ENCODE results near the gene WDR49. TPM values are rescaled to one million over a fixed set of nuclear protein-coding genes. Genes with fewer than 3 reads are reported as not detected.

Gene WDR49
- total and polyA plus RNA-seq, 10 of the 15 experiments (the other 5 are each of a cell fraction or from before 2014, with no cell fraction given), result 0.05 to 0.15 TPM; not detected in 8

DNA sequence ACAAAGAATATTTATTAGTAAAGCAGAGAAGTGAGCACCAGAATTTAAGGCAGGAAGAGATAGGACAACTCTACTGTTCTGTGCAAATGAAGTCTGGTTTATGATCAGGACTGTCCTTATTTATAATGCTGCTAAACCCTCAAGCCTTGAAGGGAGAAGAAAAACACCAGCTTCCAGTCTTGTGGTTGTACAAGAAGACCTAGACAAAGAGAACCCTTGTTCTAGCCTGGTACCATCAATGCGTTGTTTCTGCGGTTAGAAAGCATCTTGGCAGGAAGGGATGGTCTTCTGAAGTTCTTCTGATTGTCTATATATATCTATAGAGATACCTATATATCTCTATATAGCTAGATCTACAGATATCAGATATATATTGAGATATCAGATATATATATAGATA is 47.2 kb upstream of the WDR49 start:
- POLR2A ChIA-PET, result no interaction called here
- Histone ChIP-seq H3K9me3 (replicated peaks; ENCODE audit: control insufficient read depth, insufficient read depth, low read length) (no peaks in the 10 kb centered on the region), H3K4me3 (no peak overlapping the region), H3K4me2 (ENCODE audit: control insufficient read depth, insufficient read depth) (no peak overlapping the region), H3K27ac (ENCODE audit: control insufficient read depth, insufficient read depth) (no peak overlapping the region), H3K36me3 (ENCODE audit: control insufficient read depth in 2 of 2, insufficient read depth in 2 of 2, low read length in 1 of 2) (peaks cover 0 to 2% of the 10 kb centered on the region in 2 experiments; a peak in 3 of 4 replicates), H3K9ac (ENCODE audit: control insufficient read depth, insufficient read depth, low read length) (no peak overlapping the region), H3K27me3 (replicated peaks in 1 of 2; ENCODE audit: control insufficient read depth in 2 of 2, insufficient read depth in 2 of 2, low read length in 1 of 2) (no peaks in the 10 kb centered on the region), H3K4me1 (ENCODE audit: control insufficient read depth, insufficient read depth, low read length) (no peaks in the 10 kb centered on the region), H2AFZ (ENCODE audit: control insufficient read depth, low read depth, low read length) (no peak overlapping the region), H4K20me1 (ENCODE audit: control insufficient read depth, insufficient read depth) (no peaks in the 10 kb centered on the region), H3K79me2 (ENCODE audit: control insufficient read depth, insufficient read depth, low read length) (no peaks in the 10 kb centered on the region)
- ATAC-seq (no peak), FAIRE-seq (no peak), DNase-seq (ENCODE audit: low read depth, low spot score) (no peak)
- in situ Hi-C loops (cut with MboI) (no loop called here), intact Hi-C loops (cut with micrococcal nuclease; ENCODE audit: unreplicated experiment) (no loop called here)
- SMC1A ChIA-PET (ENCODE audit: uncharacterized antibody, unreplicated experiment), result interaction anchor here (0.6 to 1.0 kb wide), 2 partner anchors 36 to 154 kb away, joined by 3 read pairs; no protein-coding TSS in a partner anchor
- BruUV-seq (replicated peaks), result no TSS peak
- no peak for TF ChIP-seq POLR2AphosphoS2 (IDR thresholded peaks at IDR 0.05; ENCODE audit: low read depth, low read length)
- no peak for TF ChIP-seq ATF3 (IDR thresholded peaks at IDR 0.05; ENCODE audit: borderline replicate concordance, extremely low read depth, low read depth, low read length)
- TF ChIP-seq, protein P1, sequence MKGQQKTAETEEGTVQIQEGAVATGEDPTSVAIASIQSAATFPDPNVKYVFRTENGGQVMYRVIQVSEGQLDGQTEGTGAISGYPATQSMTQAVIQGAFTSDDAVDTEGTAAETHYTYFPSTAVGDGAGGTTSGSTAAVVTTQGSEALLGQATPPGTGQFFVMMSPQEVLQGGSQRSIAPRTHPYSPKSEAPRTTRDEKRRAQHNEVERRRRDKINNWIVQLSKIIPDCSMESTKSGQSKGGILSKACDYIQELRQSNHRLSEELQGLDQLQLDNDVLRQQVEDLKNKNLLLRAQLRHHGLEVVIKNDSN (IDR thresholded peaks at IDR 0.05; ENCODE audit: borderline replicate concordance, extremely low read length, insufficient read depth, low read depth, low read length), result no peak
- TF ChIP-seq RB1 (IDR thresholded peaks at IDR 0.05; ENCODE audit: borderline replicate concordance), result no peak
- no peak for TF ChIP-seq SUZ12 (IDR thresholded peaks at IDR 0.05; ENCODE audit: unreplicated experiment)
- TF ChIP-seq, protein P2, sequence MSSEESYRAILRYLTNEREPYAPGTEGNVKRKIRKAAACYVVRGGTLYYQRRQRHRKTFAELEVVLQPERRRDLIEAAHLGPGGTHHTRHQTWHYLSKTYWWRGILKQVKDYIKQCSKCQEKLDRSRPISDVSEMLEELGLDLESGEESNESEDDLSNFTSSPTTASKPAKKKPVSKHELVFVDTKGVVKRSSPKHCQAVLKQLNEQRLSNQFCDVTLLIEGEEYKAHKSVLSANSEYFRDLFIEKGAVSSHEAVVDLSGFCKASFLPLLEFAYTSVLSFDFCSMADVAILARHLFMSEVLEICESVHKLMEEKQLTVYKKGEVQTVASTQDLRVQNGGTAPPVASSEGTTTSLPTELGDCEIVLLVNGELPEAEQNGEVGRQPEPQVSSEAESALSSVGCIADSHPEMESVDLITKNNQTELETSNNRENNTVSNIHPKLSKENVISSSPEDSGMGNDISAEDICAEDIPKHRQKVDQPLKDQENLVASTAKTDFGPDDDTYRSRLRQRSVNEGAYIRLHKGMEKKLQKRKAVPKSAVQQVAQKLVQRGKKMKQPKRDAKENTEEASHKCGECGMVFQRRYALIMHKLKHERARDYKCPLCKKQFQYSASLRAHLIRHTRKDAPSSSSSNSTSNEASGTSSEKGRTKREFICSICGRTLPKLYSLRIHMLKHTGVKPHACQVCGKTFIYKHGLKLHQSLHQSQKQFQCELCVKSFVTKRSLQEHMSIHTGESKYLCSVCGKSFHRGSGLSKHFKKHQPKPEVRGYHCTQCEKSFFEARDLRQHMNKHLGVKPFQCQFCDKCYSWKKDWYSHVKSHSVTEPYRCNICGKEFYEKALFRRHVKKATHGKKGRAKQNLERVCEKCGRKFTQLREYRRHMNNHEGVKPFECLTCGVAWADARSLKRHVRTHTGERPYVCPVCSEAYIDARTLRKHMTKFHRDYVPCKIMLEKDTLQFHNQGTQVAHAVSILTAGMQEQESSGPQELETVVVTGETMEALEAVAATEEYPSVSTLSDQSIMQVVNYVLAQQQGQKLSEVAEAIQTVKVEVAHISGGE (CRISPR knock-in tag; IDR thresholded peaks at IDR 0.05), result no peak
- TF ChIP-seq PML (IDR thresholded peaks at IDR 0.05; ENCODE audit: low read length), result no peak
- no peak for TF ChIP-seq FOXK2 (IDR thresholded peaks at IDR 0.05)
- no peak for TF ChIP-seq ZNF207 (IDR thresholded peaks at IDR 0.05; ENCODE audit: borderline replicate concordance)
- no peak for TF ChIP-seq E2F8 (IDR thresholded peaks at IDR 0.05; ENCODE audit: low read depth, partially characterized antibody)
- no peak for TF ChIP-seq YBX1 (IDR thresholded peaks at IDR 0.05)
- no peak for TF ChIP-seq TARDBP (IDR thresholded peaks at IDR 0.05; ENCODE audit: borderline replicate concordance)
- TF ChIP-seq, protein P3, sequence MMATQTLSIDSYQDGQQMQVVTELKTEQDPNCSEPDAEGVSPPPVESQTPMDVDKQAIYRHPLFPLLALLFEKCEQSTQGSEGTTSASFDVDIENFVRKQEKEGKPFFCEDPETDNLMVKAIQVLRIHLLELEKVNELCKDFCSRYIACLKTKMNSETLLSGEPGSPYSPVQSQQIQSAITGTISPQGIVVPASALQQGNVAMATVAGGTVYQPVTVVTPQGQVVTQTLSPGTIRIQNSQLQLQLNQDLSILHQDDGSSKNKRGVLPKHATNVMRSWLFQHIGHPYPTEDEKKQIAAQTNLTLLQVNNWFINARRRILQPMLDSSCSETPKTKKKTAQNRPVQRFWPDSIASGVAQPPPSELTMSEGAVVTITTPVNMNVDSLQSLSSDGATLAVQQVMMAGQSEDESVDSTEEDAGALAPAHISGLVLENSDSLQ (IDR thresholded peaks at IDR 0.05), result no peak
- TF ChIP-seq TCF3 (IDR thresholded peaks at IDR 0.05; ENCODE audit: borderline replicate concordance, insufficient read depth, low read depth, low read length), result no peak
- TF ChIP-seq CEBPB (IDR thresholded peaks at IDR 0.05; ENCODE audit: borderline replicate concordance in 1 of 2, low read depth in 2 of 2, low read length in 2 of 2), result no peak
- TF ChIP-seq IRF4 (IDR thresholded peaks at IDR 0.05; ENCODE audit: low read depth, low read length), result no peak
- CTCF ChIA-PET, result interaction anchor here (1.1 to 1.2 kb wide), 2 partner anchors 16 to 41 kb away, joined by 3 read pairs; no protein-coding TSS in a partner anchor
- RAD21 ChIA-PET (ENCODE audit: unreplicated experiment), result no interaction called here
- WGBS (ENCODE audit: insufficient coverage, insufficient replicate concordance, low lambda C conversion rate, missing lambda C conversion rate), result 100% methylated on average over 2 of the region's 2 CpGs
